Ishikawa (cell line): Measurements from ENCODE around the gene ARHGDIA.

Experiments
- FOXM1 ChIP-seq: IDR thresholded peaks from 2 replicates; pipeline ENCODE4 v1.6.1; 2012; ENCODE audit warnings: low read depth, borderline replicate concordance
- TEAD4 ChIP-seq: IDR thresholded peaks from 2 replicates; pipeline ENCODE4 v1.6.1; 2012
- TF ChIP-seq, protein P1 (sequence below): IDR thresholded peaks from 2 replicates; pipeline ENCODE4 v1.6.1; 2012; ENCODE audit warnings: low read depth, mild to moderate bottlenecking

- TF ChIP-seq, protein P1, sequence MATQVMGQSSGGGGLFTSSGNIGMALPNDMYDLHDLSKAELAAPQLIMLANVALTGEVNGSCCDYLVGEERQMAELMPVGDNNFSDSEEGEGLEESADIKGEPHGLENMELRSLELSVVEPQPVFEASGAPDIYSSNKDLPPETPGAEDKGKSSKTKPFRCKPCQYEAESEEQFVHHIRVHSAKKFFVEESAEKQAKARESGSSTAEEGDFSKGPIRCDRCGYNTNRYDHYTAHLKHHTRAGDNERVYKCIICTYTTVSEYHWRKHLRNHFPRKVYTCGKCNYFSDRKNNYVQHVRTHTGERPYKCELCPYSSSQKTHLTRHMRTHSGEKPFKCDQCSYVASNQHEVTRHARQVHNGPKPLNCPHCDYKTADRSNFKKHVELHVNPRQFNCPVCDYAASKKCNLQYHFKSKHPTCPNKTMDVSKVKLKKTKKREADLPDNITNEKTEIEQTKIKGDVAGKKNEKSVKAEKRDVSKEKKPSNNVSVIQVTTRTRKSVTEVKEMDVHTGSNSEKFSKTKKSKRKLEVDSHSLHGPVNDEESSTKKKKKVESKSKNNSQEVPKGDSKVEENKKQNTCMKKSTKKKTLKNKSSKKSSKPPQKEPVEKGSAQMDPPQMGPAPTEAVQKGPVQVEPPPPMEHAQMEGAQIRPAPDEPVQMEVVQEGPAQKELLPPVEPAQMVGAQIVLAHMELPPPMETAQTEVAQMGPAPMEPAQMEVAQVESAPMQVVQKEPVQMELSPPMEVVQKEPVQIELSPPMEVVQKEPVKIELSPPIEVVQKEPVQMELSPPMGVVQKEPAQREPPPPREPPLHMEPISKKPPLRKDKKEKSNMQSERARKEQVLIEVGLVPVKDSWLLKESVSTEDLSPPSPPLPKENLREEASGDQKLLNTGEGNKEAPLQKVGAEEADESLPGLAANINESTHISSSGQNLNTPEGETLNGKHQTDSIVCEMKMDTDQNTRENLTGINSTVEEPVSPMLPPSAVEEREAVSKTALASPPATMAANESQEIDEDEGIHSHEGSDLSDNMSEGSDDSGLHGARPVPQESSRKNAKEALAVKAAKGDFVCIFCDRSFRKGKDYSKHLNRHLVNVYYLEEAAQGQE, result no peak
- TF ChIP-seq FOXM1 (no peak), TEAD4 (no peak)
These were observed 29.3 kb downstream of the ARHGDIA start for GRCh38 chr17:81841866-81842265.
